Stimulated activated CD4-positive, alpha-beta T cell treated with anti-CD3 and anti-CD28 coated beads, Interleukin-2, amount 100 ng/mL, for 48 hours (primary cell): ENCODE results near the gene MLXIP.

Experiments
- DNase-seq, 2 donors: peaks; one replicate each; pipeline ENCODE4 v3.0.0-alpha.2; 2020

The MLXIP gene

DNA sequence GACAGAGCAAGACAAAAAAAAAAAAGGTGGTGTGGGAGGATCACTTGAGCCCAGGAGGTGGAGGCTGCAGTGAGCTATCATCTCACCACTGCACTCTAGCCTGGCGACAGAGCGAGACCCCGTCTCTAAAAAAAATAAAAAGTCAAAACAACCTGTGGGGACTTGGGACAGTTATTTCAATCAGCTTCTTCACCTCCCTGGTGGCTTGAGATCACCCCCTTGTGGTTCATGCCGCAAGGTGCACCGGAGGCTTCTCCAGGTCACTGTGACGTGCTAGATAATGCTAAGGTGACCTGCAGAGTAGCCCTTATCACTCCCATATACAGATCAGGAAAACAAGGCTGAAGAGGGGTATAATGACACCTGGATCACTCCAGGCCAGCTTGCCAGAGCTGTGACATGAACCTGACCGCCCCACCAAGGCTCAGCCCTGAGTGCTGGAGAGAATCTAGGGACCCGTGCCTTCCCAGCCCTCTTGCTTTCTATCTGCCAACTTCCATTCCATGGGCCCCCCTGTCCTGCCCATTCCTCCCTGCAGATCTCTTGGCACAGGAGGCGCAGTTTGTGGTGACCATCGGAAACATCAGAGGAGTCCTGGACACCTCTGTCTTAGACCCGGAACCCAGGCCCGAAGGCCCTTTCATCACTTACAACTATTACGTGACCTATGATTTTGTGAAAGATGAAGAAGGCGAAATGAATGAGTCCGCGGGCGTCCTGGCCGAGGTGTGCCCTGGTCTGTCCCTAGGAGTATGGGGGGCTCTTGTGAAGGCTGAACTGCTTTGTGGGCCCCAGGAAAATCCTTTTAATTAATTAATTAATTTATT lies 112.5 kb downstream of the MLXIP start:
- DNase-seq = peak; percentile 62 to 72

DNA sequence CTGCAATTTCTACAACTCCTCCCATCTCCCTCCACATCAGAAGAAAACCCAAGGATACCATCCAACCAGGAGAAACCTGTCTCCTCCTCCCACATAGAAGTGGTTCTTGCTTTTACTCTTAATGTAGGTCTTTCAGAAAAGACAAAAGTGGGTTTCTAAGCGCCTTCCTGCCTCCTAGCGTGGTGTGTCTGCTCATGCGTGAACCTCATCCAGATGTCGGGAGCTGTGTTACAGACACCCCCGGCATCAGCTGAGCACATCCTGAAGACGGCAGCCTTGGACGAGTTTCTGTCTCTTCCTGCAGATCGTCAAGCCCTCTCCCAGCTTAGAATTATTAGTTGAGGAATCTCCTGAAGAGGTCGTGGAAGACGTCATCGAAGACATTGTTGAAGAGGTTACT lies 113.9 kb downstream of the MLXIP start:
- DNase-seq = no peak

DNA sequence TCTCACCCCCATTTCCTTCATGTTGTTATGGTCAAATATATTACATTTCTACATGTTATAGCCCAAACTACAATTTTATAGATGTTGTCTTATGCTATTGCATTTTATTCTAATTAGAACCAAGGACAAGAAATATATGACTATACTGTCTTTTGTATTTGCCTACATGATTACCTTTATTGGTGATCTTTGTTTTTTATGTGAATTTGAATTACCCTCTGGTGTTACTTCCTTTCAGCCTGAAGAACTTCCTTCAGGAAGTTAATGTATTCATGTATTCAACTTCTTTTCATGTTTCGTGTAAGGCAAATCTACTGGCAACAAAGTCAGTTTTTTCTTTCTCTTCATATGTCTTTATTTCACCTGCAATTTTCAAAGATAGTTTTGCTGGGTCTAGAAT lies 116.2 kb downstream of the MLXIP start:
- DNase-seq = no peak

- no peak for DNase-seq
Measured at GRCh38 chr12:122195405-122195804, 116.8 kb downstream of the MLXIP start.
